HUES6 (cell line): ENCODE measurements around the gene ADARB1.
"Not testable (repeated sequence)": the region's sequence is repeated elsewhere in the genome, so short reads cannot be mapped to it uniquely, and the experiment has no call there.

Experiments used
- H3K27ac ChIP-seq: 2 replicates; pipeline ENCODE4 v1.7.0; 2013; ENCODE audit warnings: low read depth, mild to moderate bottlenecking, low read length, inconsistent platforms
- H3K27me3 ChIP-seq: 2 replicates; pipeline ENCODE4 v1.6.1; 2013; ENCODE audit warnings: low read length; ENCODE audit not compliant: control insufficient read depth, insufficient read depth
- H3K36me3 ChIP-seq: 2 replicates; pipeline ENCODE4 v1.6.1; 2013; ENCODE audit warnings: low read length; ENCODE audit not compliant: control insufficient read depth, insufficient read depth
- H3K4me1 ChIP-seq: 2 replicates; pipeline ENCODE4 v1.6.1; 2013; ENCODE audit warnings: low read length; ENCODE audit not compliant: control insufficient read depth, insufficient read depth
- H3K4me3 ChIP-seq: 2 replicates; pipeline ENCODE4 v1.5.1; 2013; ENCODE audit warnings: low read depth, low read length
- H3K9ac ChIP-seq: one replicate; pipeline ENCODE4 v1.6.1; 2013; ENCODE audit warnings: mild to moderate bottlenecking, low read length
- H3K9me3 ChIP-seq: 2 replicates; pipeline ENCODE4 v1.6.1; 2013; ENCODE audit warnings: low read depth, low read length; ENCODE audit not compliant: control insufficient read depth, insufficient read depth

ADARB1 gene

DNA sequence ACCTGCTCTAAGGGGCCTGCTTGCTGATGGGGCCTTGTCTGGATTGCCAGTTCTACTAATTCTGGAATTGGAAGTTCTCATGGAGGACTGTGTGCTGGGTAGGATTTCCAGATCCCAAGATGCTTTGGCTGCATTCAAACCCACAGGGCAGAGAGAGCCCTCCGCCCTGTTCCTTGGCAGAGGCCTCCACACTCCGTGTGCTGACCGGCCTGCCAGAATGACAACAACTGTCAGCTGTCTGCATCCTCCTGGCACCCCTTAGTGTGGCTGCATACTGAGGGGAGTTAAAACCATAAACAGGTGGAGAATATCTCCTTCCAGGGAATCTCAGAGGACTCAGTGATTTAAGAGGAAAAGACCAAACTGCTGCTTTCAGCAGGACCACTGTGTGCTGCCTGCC, 60.7 kb downstream of the ADARB1 start:
- Histone ChIP-seq H3K4me1 (0 out of 2 replicates have a peak, but pooled peaks cover 3% of the 10 kb centered on the region), H3K9ac (no peak overlapping the region), H3K27me3 (no peaks in the 10 kb centered on the region), H3K36me3 (no peaks in the 10 kb centered on the region), H3K9me3 (no peaks in the 10 kb centered on the region), H3K4me3 (no peak overlapping the region), H3K27ac (no peak overlapping the region)

DNA sequence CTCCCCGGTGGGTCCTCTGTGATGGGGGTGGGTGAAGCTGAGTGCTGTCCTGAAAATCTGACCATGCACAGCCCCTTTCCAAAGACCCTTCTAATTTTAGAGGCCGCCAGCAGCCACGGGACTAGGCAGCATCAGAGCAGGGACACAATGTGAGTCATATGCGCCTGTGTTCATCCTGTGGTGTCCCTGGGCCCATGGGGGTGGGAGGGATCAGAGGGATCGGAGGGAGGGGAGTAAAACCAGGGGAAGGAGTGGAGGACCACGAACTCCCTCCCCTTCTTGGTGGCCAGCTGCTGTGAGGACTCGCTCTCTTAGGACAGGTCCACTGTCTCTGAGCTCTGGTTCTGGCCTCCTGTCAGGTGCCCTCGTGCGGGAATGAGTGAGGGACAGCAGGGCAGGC, 61.5 kb downstream of the ADARB1 start:
- Histone ChIP-seq H3K4me1 (0 out of 2 replicates have a peak, but pooled peaks cover 3% of the 10 kb centered on the region), H3K9ac (no peak overlapping the region), H3K27me3 (no peaks in the 10 kb centered on the region), H3K27ac (no peak overlapping the region), H3K4me3 (no peak overlapping the region), H3K36me3 (no peaks in the 10 kb centered on the region), H3K9me3 (no peaks in the 10 kb centered on the region)

DNA sequence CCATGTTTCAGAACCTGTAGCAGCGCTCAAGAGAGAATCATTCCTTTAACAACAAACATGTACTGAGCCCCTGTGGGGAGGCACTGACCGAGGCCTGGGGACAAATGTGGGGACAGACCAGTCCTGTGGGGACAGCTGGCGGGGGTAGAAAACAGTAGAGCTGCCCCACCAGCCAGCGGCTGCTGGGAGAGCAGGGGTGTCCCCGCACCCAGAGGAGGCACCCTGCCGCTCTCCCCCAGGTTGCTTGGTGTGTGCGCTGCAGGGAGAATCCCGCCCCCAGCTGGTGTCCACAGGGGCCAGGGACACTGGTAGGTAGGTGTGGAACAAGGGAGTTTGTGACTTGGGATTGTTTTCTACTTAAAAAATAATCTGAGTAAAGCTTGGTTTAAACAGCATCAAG, 62.1 kb downstream of the ADARB1 start:
- no peaks in the 10 kb centered on the region for H3K9me3 ChIP-seq
- 0 out of 2 replicates have a peak, but pooled peaks cover 3% of the 10 kb centered on the region for H3K4me1 ChIP-seq
- H3K27me3 ChIP-seq: no peaks in the 10 kb centered on the region
- no peak overlapping the region for H3K27ac ChIP-seq
- no peaks in the 10 kb centered on the region for H3K36me3 ChIP-seq
- H3K4me3 ChIP-seq: no peak overlapping the region
- H3K9ac ChIP-seq: no peak overlapping the region

DNA sequence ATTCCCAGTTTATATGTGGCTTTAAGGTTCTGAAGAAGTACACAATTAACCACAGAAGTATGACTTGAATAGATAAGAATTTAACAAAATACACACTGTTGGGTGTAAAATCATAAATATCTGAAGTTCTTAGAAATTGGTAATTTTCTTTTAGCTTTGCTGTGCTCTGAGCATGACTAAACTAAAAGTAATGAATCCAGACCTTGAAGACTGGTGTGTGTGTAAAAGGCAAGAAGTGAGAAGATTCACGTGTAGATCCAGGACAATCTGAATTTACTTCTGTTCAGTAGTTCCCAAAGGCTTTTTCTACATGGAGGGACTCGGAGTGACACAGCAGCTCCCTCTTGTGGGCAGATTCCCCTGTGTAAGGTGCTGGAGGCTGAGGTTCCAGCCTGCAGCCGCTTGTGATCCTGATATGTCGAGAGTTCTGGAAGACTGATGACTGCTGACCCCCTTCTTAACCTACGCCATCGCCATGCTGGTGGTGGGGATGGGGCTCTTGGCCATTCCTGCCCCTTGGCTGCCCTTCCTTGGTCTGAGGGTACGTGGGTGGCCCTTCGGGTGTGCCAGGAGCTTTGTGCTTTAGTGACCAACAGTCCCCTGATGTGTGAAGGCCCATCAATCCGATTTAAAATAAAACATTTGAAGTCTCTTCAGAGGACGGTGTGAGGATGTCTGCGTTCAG, 62.7 kb downstream of the ADARB1 start:
- no peak overlapping the region for H3K27ac ChIP-seq

DNA sequence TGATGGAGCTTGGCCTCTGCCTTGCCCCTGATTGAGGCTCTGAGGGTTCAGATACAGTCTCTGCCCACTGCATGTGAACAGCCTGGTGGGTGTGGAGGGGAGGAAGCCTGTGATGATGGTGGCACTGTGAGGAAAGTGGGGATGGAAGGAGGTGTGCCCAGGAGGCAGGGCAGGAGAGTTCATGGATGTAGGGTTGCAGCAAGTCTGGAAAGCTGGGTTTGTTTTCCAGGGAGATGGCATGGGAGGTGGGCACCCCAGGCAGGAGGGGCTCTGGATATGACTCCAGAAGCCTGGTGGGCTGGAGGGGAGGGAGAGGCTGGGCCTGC, 63.2 kb downstream of the ADARB1 start:
- Histone ChIP-seq H3K4me1 (peaks cover 7% of the 10 kb centered on the region; the same call in 1 of the 2 replicates), H3K27me3 (no peaks in the 10 kb centered on the region), H3K4me3 (no peak overlapping the region), H3K27ac (no peak overlapping the region), H3K9ac (no peak overlapping the region), H3K9me3 (no peaks in the 10 kb centered on the region), H3K36me3 (no peaks in the 10 kb centered on the region)

More for the DNA sequence above, 62.7 kb downstream of the ADARB1 start:
- Histone ChIP-seq H3K27me3 (no peaks in the 10 kb centered on the region), H3K4me3 (no peak overlapping the region), H3K9me3 (no peaks in the 10 kb centered on the region), H3K36me3 (no peaks in the 10 kb centered on the region), H3K4me1 (0 out of 2 replicates have a peak, but pooled peaks cover 3% of the 10 kb centered on the region), H3K9ac (no peak overlapping the region)

DNA sequence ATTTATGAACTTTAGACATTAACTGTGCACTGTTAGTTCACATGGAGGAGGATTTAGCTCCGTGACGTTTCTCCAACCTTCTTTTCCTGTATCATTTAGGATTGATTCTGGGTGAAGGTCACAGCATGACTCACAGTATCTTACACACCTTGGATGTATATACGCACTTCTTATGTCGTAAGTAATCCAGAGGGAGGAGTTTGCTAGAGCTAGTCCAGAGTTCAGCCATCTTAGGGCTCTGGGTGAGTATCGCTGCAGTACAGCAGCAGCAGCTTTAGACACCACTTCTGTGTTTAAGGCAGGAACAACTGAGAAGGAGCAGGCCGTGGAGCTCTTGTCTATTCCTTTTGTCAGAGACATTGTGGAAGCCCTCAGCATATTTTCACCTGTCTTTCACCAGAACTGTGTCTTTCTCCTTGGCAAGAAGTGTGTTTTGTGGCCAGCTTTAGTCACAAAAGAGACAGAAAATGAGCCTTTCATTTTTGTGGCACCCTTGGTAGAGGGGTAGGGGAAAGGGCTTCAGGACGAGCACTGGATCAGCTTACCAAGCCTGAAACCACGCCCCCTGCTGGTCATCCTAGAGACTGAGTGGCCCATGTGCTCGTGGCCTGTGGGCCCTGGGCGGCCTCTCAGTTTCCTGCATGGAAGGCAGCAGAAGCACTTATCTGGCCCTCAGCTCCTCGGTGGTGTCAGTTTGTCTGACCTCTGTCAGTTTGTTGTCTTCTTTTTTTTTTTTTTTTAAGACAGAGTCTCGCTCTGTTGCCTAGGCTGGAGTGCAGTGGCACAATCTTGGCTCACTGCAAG, 64.0 kb downstream of the ADARB1 start:
- no peak overlapping the region for H3K9ac ChIP-seq
- H3K4me1 ChIP-seq: peaks cover 8% of the 10 kb centered on the region; the same call in 1 of the 2 replicates
- no peak overlapping the region for H3K4me3 ChIP-seq
- no peaks in the 10 kb centered on the region for H3K9me3 ChIP-seq
- H3K36me3 ChIP-seq: no peaks in the 10 kb centered on the region
- no peak overlapping the region for H3K27ac ChIP-seq
- no peaks in the 10 kb centered on the region for H3K27me3 ChIP-seq

DNA sequence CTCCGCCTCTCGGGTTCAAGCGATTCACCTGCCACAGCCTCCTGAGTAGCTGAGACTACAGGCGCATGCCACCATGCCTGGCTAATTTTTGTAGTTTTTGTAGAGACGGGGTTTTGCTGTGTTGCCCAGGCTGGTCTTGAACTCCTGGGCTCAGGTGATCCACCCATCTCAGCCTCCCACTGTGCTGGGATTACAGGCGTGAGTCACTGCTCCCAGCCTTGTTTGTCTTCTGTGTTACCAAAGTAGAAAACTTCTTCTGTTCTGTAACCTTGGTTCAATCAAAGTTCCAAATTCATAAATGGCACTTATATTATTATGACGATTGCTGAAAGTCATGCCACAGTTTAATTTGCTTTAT, 64.6 kb downstream of the ADARB1 start:
- H3K9ac ChIP-seq, H3K4me3 ChIP-seq, H3K36me3 ChIP-seq, H3K4me1 ChIP-seq, H3K27ac ChIP-seq, H3K9me3 ChIP-seq, H3K27me3 ChIP-seq: not testable (repeated sequence)

DNA sequence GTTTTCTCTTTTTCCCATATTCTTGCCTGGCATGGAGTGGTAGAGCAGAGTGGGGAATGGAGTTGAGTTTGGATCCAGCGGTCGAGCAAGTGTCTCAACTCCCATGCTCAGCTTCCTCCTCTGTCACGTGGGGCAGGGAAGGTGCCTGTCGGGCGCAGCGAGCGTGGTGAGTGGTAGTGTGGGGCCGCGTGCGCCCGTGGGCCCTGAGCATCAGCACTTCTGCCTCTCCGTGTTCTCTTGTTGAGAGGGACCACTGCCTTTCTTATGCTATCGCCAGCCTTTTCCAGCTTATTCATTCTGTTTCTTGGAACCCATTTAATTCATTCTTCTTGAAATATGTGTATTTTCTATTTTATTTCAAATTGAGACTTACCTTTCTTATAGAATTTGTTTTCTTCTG, 65.1 kb downstream of the ADARB1 start:
- H3K27me3 ChIP-seq: no peaks in the 10 kb centered on the region
- H3K9me3 ChIP-seq: no peaks in the 10 kb centered on the region
- H3K4me3 ChIP-seq: no peak overlapping the region
- H3K9ac ChIP-seq: no peak overlapping the region
- H3K27ac ChIP-seq: no peak overlapping the region
- 0 out of 2 replicates have a peak, but pooled peaks cover under 1% of the 10 kb centered on the region for H3K36me3 ChIP-seq
- H3K4me1 ChIP-seq: peaks cover 8% of the 10 kb centered on the region; the same call in 1 of the 2 replicates

DNA sequence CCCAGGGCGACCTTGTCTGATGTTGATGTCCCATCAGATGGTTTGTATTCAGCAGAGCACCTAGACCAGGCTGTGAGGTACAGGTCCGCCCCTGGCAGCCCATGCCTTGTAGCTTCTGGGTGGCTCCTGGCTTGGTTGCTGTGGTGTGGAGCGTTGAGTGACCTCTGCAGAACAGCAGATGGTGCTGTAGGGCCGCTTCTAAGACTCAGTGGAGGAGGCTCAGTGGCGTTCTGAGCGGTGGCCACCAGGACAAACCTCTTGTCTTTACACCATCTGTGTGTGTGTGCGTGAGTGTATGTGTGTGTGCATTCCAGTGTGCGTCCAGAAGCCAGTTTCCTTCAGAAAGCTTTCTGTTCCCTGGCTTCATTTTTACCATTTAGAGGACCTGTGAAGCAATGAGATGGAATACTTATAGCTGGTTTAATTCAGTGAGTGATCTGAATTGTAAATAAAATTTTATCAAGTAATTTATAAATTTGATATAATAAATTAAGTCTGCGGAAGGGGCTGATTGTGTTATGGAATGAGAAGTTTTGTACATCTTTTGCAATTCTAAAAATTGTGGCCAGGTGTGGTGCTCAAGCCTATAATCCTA, 66.1 kb downstream of the ADARB1 start:
- H3K4me3 ChIP-seq: no peak overlapping the region
- H3K27me3 ChIP-seq: no peaks in the 10 kb centered on the region
- H3K36me3 ChIP-seq: 0 out of 2 replicates have a peak, but pooled peaks cover 4% of the 10 kb centered on the region
- no peak overlapping the region for H3K9ac ChIP-seq
- no peak overlapping the region for H3K27ac ChIP-seq
- H3K9me3 ChIP-seq: no peaks in the 10 kb centered on the region
- H3K4me1 ChIP-seq: peaks cover 8% of the 10 kb centered on the region; the same call in 1 of the 2 replicates

DNA sequence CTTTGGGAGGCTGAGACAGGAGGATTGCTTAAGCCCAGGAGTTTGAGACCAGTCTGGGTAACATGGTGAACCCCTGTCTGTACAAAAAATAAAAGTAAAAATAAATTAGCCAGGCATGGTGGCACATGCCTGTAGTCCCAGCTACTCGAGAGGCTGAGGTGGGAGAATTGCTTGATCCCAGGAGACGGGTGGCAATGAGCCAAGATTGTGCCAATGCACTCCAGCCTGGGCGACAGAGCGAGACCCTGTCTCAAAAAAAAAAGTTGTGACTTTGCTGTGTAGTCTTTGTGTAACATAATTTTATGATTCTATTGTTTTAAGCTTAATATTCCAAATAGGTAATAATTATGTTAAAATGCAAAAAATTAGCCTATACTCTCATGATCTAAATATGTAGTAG, 66.6 kb downstream of the ADARB1 start:
- not testable (repeated sequence) for H3K27me3 ChIP-seq, H3K9me3 ChIP-seq, H3K27ac ChIP-seq, H3K36me3 ChIP-seq, H3K4me3 ChIP-seq, H3K4me1 ChIP-seq, H3K9ac ChIP-seq

DNA sequence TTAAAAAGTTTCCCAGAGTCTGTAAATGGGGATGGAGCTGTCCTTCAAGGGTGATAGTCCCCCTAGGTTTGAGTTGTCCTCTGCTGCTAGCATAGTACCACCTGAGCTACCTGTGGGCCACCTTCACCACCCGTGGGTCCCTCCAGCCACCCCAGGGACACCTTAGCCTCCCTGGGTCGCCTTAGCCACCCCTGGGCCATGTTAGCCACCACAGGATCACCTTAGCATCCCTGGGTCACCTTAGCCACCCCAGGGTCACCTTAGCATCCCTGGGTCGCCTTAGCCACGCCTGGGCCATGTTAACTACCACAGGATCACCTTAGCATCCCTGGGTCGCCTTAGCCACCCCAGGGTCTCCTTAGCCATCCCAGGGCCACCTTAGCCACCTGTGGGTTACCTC, 67.1 kb downstream of the ADARB1 start:
- H3K9me3 ChIP-seq: no peaks in the 10 kb centered on the region
- no peak overlapping the region for H3K4me3 ChIP-seq
- no peaks in the 10 kb centered on the region for H3K27me3 ChIP-seq
- H3K27ac ChIP-seq: no peak overlapping the region
- H3K9ac ChIP-seq: no peak overlapping the region
- 0 out of 2 replicates have a peak, but pooled peaks cover 4% of the 10 kb centered on the region for H3K36me3 ChIP-seq
- peaks cover 8% of the 10 kb centered on the region; the same call in 1 of the 2 replicates for H3K4me1 ChIP-seq
